Retinal pigment epithelial cell (primary cell): ENCODE results near the gene STYXL1.
A peak's percentile ranks its signal among the peaks of the same experiment; 100 is the strongest.
"Not testable (repeated sequence)": the region's sequence is repeated elsewhere in the genome, so short reads cannot be mapped to it uniquely, and the experiment has no call there.

ENCODE experiments used
- DNase-seq: peaks from one replicate; pipeline ENCODE4 v3.0.0-alpha.2; 2010; ENCODE audit warnings: low read depth
- H3K4me3 ChIP-seq: 2 replicates; pipeline ENCODE4 v1.5.1; 2011; ENCODE audit warnings: mild to moderate bottlenecking, low read length, control low read depth, moderate library complexity
- CTCF ChIP-seq: conservative IDR thresholded peaks from 2 replicates; pipeline ENCODE4 v1.5.1; 2011; ENCODE audit warnings: low read depth, low read length, control low read depth, inconsistent platforms

The STYXL1 gene

GRCh38 chr7:76022026-76022780, 25.6 kb downstream of the STYXL1 start:
- no peak overlapping the region for H3K4me3 ChIP-seq
- no peak for TF ChIP-seq CTCF
- no peak for DNase-seq

GRCh38 chr7:76020031-76020714, 27.6 kb downstream of the STYXL1 start:
- DNase-seq, result peak; percentile 4
- no peak overlapping the region for H3K4me3 ChIP-seq
- TF ChIP-seq CTCF, result peak; percentile 87

GRCh38 chr7:76018520-76018919, 29.3 kb downstream of the STYXL1 start:
- not testable (repeated sequence) for DNase-seq, H3K4me3 ChIP-seq

GRCh38 chr7:76016191-76016947, 31.4 kb downstream of the STYXL1 start:
- H3K4me3 ChIP-seq, result no peak overlapping the region
- TF ChIP-seq CTCF, result no peak
- DNase-seq, result peak; percentile 5

GRCh38 chr7:76011442-76011861, 36.3 kb downstream of the STYXL1 start:
- no peak overlapping the region for H3K4me3 ChIP-seq
- TF ChIP-seq CTCF, result no peak
- DNase-seq, result no peak

- no peak for DNase-seq
- H3K4me3 ChIP-seq, result no peak overlapping the region
- TF ChIP-seq CTCF, result no peak
Measured at GRCh38 chr7:76009672-76010600, 37.9 kb downstream of the STYXL1 start.
